Keratinocyte (primary cell): Measurements from ENCODE around the gene YAP1. TPM values are rescaled to one million over a fixed set of nuclear protein-coding genes. Genes with fewer than 3 reads are reported as not detected.

Experiments used
- DNase-seq: peaks from one replicate; pipeline ENCODE4 v3.0.0-alpha.2; 2011; ENCODE audit warnings: low read depth, missing footprints, low spot score
- FAIRE-seq: peaks from 2 replicates; lab custom pipeline; 2011; peaks lifted over from hg19 to GRCh38; lab: Jason Lieb, UNC
- H2AFZ ChIP-seq: 2 replicates; pipeline ENCODE4 v1.6.0; 2012; ENCODE audit warnings: low read length, control low read depth, inconsistent platforms; ENCODE audit not compliant: control insufficient read depth
- H3K27ac ChIP-seq: 2 replicates; pipeline ENCODE4 v1.5.1; 2011; ENCODE audit warnings: low read length; ENCODE audit not compliant: control insufficient read depth, insufficient read depth
- H3K27me3 ChIP-seq: 3 replicates; pipeline ENCODE4 v1.6.0; 2011; ENCODE audit warnings: low read length; ENCODE audit not compliant: control insufficient read depth, insufficient read depth; ENCODE audit errors: extremely low read depth
- H3K36me3 ChIP-seq, 2 experiments: 2 replicates in 1 of 2; 3 replicates in 1 of 2; pipeline ENCODE4 v1.5.1; 2011; ENCODE audit warnings: low read length in 2 of 2, mild to moderate bottlenecking in 1 of 2; ENCODE audit not compliant: control insufficient read depth in 2 of 2, insufficient read depth in 2 of 2; ENCODE audit errors: extremely low read depth in 1 of 2
- H3K4me1 ChIP-seq: 3 replicates; pipeline ENCODE4 v1.5.1; 2011; ENCODE audit warnings: low read length; ENCODE audit not compliant: control insufficient read depth, insufficient read depth; ENCODE audit errors: extremely low read depth
- H3K4me2 ChIP-seq: 3 replicates; pipeline ENCODE4 v1.6.0; 2011; ENCODE audit warnings: low read depth, low read length; ENCODE audit not compliant: control insufficient read depth, insufficient read depth; ENCODE audit errors: extremely low read depth
- H3K4me3 ChIP-seq, 3 experiments: fragments of 200-600 bp in 1 of 3; sonication (generic) in 1 of 3; 2 replicates in 2 of 3; 3 replicates in 1 of 3; pipeline ENCODE4 v1.5.1; 2011 to 2016; ENCODE audit warnings: low read length in 3 of 3, mild to moderate bottlenecking in 3 of 3, control low read depth in 2 of 3, inconsistent platforms in 1 of 3, low read depth in 1 of 3, mixed read lengths in 1 of 3, mixed run types in 1 of 3, moderate library complexity in 1 of 3; ENCODE audit not compliant: control insufficient read depth in 2 of 3, insufficient read depth in 2 of 3; ENCODE audit errors: extremely low read depth in 1 of 3
- H3K79me2 ChIP-seq: 2 replicates; pipeline ENCODE4 v1.6.0; 2012; ENCODE audit warnings: low read length; ENCODE audit not compliant: control insufficient read depth, insufficient read depth
- H3K9ac ChIP-seq: 3 replicates; pipeline ENCODE4 v1.6.0; 2011; ENCODE audit warnings: low read length; ENCODE audit not compliant: control insufficient read depth, insufficient read depth; ENCODE audit errors: extremely low read depth
- H3K9me1 ChIP-seq: 3 replicates; pipeline ENCODE4 v1.6.0; 2011; ENCODE audit warnings: low read length; ENCODE audit not compliant: control insufficient read depth, insufficient read depth; ENCODE audit errors: extremely low read depth
- H3K9me3 ChIP-seq: 2 replicates; pipeline ENCODE4 v1.5.1; 2012; ENCODE audit warnings: low read depth, low read length; ENCODE audit not compliant: control insufficient read depth
- H4K20me1 ChIP-seq: 3 replicates; pipeline ENCODE4 v1.6.0; 2011; ENCODE audit warnings: low read length; ENCODE audit not compliant: control insufficient read depth, insufficient read depth; ENCODE audit errors: extremely low read depth
- EZH2 ChIP-seq: IDR thresholded peaks from one replicate; pipeline ENCODE4 v1.6.1; 2012; ENCODE audit warnings: inconsistent platforms, mild to moderate bottlenecking, low read length, moderate library complexity
- dilution Hi-C: fragments of 300-500 bp; cut with MboI; formaldehyde crosslinking; loops from one replicate; pipeline ENCODE4 v1.7.0; 2020; ENCODE audit warnings: low sequenced_read_pairs; ENCODE audit not compliant: extremely low pct_ligation_motif_present
- polyA plus RNA-seq, 5 experiments: library from polyadenylated mRNA; depleted of rRNA in 3 of 5; stranded (reverse) in 3 of 5; stranded (forward) in 1 of 5; unstranded in 1 of 5; fragments of >200 nt; gene quantifications; 1 replicate in 1 of 5; 2 replicates in 3 of 5; 3 replicates in 1 of 5; pipeline versions ENCODE4 v1.2.1 to v1.2.3, GENCODE V29; 2011 to 2012; ENCODE audit warnings: missing spikeins in 2 of 5, low read depth in 1 of 5, low replicate concordance in 1 of 5
- TF ChIP-seq, protein P1 (sequence below), 3 experiments: IDR thresholded peaks in 1 of 3; conservative IDR thresholded peaks in 1 of 3; optimal IDR thresholded peaks in 1 of 3; 2 replicates in 2 of 3; 3 replicates in 1 of 3; pipeline versions ENCODE3 to v1.5.1; 2011; ENCODE audit warnings: low read length in 3 of 3, mild to moderate bottlenecking in 3 of 3, moderate library complexity in 2 of 3, control low read depth in 1 of 3, inconsistent platforms in 1 of 3; ENCODE audit not compliant: insufficient read depth in 2 of 3; ENCODE audit errors: extremely low read depth in 1 of 3

Gene YAP1
- polyA plus RNA-seq, 1 donor (not counting 4 experiments of a cell fraction or from before 2014, with no cell fraction given), result 105 TPM

DNA sequence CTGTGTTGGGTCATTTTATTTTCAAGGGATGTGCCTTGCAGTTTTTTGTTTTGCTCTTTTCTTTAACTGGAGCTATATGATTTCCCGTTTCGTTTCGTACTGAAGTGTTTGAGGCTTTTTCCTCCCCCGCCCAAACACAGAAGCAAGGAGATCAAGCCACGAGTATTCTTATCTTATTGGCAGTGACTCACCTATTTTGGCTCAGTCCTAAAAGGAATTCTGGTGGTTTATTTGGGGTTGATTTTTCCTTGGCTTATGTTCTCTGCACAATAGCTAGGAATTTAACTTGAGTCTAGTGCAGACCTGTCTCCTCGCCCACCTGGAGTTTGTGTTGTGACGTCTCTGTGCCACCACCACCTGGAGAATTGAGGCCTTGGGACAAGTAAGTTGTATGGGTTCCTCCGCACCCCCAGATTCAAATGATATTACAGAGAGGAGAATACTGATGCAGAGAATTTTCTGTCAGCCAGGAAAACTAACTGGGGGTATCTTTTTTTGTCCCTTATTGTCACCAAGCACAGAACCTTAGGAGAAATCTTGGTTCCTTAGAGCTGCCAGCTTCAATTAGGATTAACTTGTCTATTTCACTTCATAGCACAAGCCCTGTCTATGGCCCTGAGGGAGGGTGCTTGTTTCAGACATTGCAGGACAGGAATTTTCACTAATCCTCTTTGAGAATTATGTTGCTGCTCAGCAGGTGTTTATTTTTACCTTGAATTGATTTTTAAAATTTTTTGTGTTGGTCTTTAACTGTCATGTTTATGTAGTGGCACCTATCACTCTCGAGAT lies 116.6 kb downstream of the YAP1 start:
- FAIRE-seq (peak; percentile 81), DNase-seq (no peak)
- dilution Hi-C loops, result no loop called here
- H3K27me3 ChIP-seq, result no peaks in the 10 kb centered on the region
- H3K4me2 ChIP-seq, result peak overlapping the region; percentile 84
- peaks cover 79% of the 10 kb centered on the region for H3K4me1 ChIP-seq
- no peaks in the 10 kb centered on the region for H3K9me1 ChIP-seq
- peak overlapping the region; percentile 97 for H3K27ac ChIP-seq
- peaks cover 7% of the 10 kb centered on the region for H3K79me2 ChIP-seq
- H2AFZ ChIP-seq, result no peak overlapping the region
- H3K36me3 ChIP-seq, result peaks cover 10 to 23% of the 10 kb centered on the region in 2 experiments
- H3K4me3 ChIP-seq, result peak overlapping the region in 2 of 3 experiments; percentile 30 to 35
- H3K9ac ChIP-seq, result peak overlapping the region; percentile 75
- no peaks in the 10 kb centered on the region for H3K9me3 ChIP-seq
- no peaks in the 10 kb centered on the region for H4K20me1 ChIP-seq
- no peak for TF ChIP-seq EZH2
- TF ChIP-seq, protein P1, sequence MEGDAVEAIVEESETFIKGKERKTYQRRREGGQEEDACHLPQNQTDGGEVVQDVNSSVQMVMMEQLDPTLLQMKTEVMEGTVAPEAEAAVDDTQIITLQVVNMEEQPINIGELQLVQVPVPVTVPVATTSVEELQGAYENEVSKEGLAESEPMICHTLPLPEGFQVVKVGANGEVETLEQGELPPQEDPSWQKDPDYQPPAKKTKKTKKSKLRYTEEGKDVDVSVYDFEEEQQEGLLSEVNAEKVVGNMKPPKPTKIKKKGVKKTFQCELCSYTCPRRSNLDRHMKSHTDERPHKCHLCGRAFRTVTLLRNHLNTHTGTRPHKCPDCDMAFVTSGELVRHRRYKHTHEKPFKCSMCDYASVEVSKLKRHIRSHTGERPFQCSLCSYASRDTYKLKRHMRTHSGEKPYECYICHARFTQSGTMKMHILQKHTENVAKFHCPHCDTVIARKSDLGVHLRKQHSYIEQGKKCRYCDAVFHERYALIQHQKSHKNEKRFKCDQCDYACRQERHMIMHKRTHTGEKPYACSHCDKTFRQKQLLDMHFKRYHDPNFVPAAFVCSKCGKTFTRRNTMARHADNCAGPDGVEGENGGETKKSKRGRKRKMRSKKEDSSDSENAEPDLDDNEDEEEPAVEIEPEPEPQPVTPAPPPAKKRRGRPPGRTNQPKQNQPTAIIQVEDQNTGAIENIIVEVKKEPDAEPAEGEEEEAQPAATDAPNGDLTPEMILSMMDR (optimal IDR thresholded peaks at IDR 0.05 in 1 of 3, IDR thresholded peaks at IDR 0.05 in 1 of 3, conservative IDR thresholded peaks at IDR 0.05 in 1 of 3; ENCODE audit: extremely low read depth in 1 of 3, insufficient read depth in 2 of 3, low read length in 3 of 3), result peak in 1 of 3 experiments; percentile 28

DNA sequence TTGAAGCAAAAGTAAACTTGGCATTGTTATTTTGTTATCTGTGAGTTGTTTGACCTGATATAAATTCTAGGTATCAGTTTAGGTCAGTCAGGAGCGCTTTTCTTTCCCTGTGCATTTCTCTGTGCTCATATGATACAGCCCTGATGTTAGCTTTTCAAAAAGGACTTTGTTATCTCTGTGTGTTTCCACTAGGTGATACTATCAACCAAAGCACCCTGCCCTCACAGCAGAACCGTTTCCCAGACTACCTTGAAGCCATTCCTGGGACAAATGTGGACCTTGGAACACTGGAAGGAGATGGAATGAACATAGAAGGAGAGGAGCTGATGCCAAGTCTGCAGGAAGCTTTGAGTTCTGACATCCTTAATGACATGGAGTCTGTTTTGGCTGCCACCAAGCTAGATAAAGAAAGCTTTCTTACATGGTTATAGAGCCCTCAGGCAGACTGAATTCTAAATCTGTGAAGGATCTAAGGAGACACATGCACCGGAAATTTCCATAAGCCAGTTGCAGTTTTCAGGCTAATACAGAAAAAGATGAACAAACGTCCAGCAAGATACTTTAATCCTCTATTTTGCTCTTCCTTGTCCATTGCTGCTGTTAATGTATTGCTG lies 119.4 kb downstream of the YAP1 start:
- dilution Hi-C loops, result no loop called here
- FAIRE-seq, result peak; percentile 13
- H3K36me3 ChIP-seq, result peaks cover 11 to 21% of the 10 kb centered on the region in 2 experiments

More for the DNA sequence above, 119.4 kb downstream of the YAP1 start:
- Histone ChIP-seq H3K9ac (no peak overlapping the region), H3K4me1 (peaks cover 57% of the 10 kb centered on the region), H3K27me3 (no peaks in the 10 kb centered on the region), H4K20me1 (no peaks in the 10 kb centered on the region), H3K79me2 (peaks cover 2% of the 10 kb centered on the region), H3K4me3 (no peak overlapping the region), H3K9me3 (no peaks in the 10 kb centered on the region), H3K4me2 (no peak overlapping the region), H3K27ac (no peak overlapping the region), H2AFZ (no peak overlapping the region), H3K9me1 (no peaks in the 10 kb centered on the region)
- DNase-seq, result no peak
- TF ChIP-seq, protein P1 (optimal IDR thresholded peaks at IDR 0.05 in 1 of 3, IDR thresholded peaks at IDR 0.05 in 1 of 3, conservative IDR thresholded peaks at IDR 0.05 in 1 of 3; ENCODE audit: extremely low read depth in 1 of 3, insufficient read depth in 2 of 3, low read length in 3 of 3), result no peak
- TF ChIP-seq EZH2, result no peak
